PC-9 (cell line): ENCODE measurements around the gene CNTFR.
A peak's percentile ranks its signal among the peaks of the same experiment; 100 is the strongest.

Source experiments
- CTCF ChIP-seq: fragments of 200-600 bp; sonication (generic); conservative IDR thresholded peaks from 2 replicates; pipeline ENCODE4 v1.6.1; 2017; ENCODE audit warnings: mixed run types, antibody characterized with exemption, mild to moderate bottlenecking, moderate library complexity
- EZH2 ChIP-seq: fragments of 200-600 bp; sonication (generic); IDR thresholded peaks from 2 replicates; pipeline ENCODE4 v1.8.0; 2017; ENCODE audit warnings: antibody characterized with exemption, low read depth

GRCh38 chr9:34633851-34634550 lies 44.5 kb upstream of the CNTFR start:
- TF ChIP-seq CTCF (peak; percentile 82), EZH2 (no peak)
